HG03108 (cell line): ENCODE results near the gene TFAP2C.

Experiments used
- ATAC-seq: cut with Tn5 transposase; IDR thresholded peaks from one replicate; pipeline ENCODE4 v1.9.1; 2021; ENCODE audit warnings: moderate library complexity; ENCODE audit not compliant: unreplicated experiment

The TFAP2C gene

GRCh38 chr20:56628873-56629463 is at the start of gene TFAP2C:
TSS of gene TFAP2C (plus strand) at chr20:56629306. CDS start at chr20:56629545, 239 bp downstream.
- ATAC-seq, result no peak

- no peak for ATAC-seq
Observed at GRCh38 chr20:56580226-56580625, 48.9 kb upstream of the TFAP2C start.

- ATAC-seq, result no peak
Observed at GRCh38 chr20:56581701-56582100, 47.4 kb upstream of the TFAP2C start.

- ATAC-seq, result no peak
Observed at GRCh38 chr20:56582542-56582941, 46.6 kb upstream of the TFAP2C start.

GRCh38 chr20:56584916-56585315 is 44.2 kb upstream of the TFAP2C start:
- ATAC-seq, result no peak

GRCh38 chr20:56587307-56588041 is 41.6 kb upstream of the TFAP2C start:
- no peak for ATAC-seq

GRCh38 chr20:56588996-56589395 is 40.1 kb upstream of the TFAP2C start:
- ATAC-seq, result no peak

GRCh38 chr20:56589633-56590032 is 39.5 kb upstream of the TFAP2C start:
- ATAC-seq, result no peak

- ATAC-seq, result no peak
Observed at GRCh38 chr20:56590888-56591287, 38.2 kb upstream of the TFAP2C start.

GRCh38 chr20:56592211-56592610 is 36.9 kb upstream of the TFAP2C start:
- no peak for ATAC-seq

- ATAC-seq, result no peak
Observed at GRCh38 chr20:56592817-56593216, 36.3 kb upstream of the TFAP2C start.

GRCh38 chr20:56595746-56596475 is 33.2 kb upstream of the TFAP2C start:
- ATAC-seq, result no peak

GRCh38 chr20:56601166-56601565 is 27.9 kb upstream of the TFAP2C start:
- ATAC-seq, result no peak

- no peak for ATAC-seq
Observed at GRCh38 chr20:56604673-56605072, 24.4 kb upstream of the TFAP2C start.

GRCh38 chr20:56605261-56605996 is 23.7 kb upstream of the TFAP2C start:
- ATAC-seq, result no peak

- no peak for ATAC-seq
Observed at GRCh38 chr20:56606174-56606945, 22.7 kb upstream of the TFAP2C start.

- ATAC-seq, result no peak
Observed at GRCh38 chr20:56607061-56607704, 21.9 kb upstream of the TFAP2C start.

- ATAC-seq, result no peak
Observed at GRCh38 chr20:56608376-56608775, 20.7 kb upstream of the TFAP2C start.

GRCh38 chr20:56609321-56609720 is 19.8 kb upstream of the TFAP2C start:
- ATAC-seq, result no peak

GRCh38 chr20:56610098-56610497 is 19.0 kb upstream of the TFAP2C start:
- no peak for ATAC-seq
